ENCODE data around the gene SEC24D.
A peak's percentile ranks its signal among the peaks of the same experiment; 100 is the strongest.

Gene SEC24D

DNA sequence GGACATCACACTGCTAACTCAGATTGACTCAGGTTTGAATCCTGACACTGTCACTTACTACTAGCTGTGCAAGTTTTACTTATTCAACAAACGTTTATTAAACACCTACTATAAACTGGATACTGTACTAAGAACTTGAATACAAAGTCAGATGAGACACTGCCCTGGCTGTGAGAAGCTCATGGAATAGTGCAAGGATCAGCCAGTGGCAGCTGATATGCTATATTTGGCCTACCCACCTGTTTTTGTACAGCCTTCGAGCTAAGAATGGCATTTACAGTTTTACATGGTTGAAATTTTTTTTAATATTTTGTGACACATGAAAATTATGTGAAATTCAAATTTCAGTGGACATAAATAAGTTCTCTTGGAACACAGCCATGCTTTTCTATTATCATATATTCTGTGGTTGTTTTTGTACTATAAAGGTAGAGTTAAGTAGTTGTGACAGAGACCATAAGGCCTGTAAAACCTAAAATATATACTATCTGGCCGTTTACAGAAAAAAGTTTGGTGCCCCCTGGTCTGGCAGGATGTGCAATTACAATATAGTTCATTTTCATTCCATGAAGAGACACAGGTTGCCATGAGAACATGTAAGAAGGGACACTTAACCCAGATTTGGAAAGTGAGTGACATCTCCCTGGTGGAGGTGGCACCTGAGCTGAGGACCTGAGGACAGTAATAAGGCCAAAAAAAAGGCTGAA is 3.4 kb upstream of the SEC24D start:
- DNase-seq: no peak

- DNase-seq: no peak
Measured at GRCh38 chr4:118837121-118837507, 1.2 kb upstream of the SEC24D start.

DNA sequence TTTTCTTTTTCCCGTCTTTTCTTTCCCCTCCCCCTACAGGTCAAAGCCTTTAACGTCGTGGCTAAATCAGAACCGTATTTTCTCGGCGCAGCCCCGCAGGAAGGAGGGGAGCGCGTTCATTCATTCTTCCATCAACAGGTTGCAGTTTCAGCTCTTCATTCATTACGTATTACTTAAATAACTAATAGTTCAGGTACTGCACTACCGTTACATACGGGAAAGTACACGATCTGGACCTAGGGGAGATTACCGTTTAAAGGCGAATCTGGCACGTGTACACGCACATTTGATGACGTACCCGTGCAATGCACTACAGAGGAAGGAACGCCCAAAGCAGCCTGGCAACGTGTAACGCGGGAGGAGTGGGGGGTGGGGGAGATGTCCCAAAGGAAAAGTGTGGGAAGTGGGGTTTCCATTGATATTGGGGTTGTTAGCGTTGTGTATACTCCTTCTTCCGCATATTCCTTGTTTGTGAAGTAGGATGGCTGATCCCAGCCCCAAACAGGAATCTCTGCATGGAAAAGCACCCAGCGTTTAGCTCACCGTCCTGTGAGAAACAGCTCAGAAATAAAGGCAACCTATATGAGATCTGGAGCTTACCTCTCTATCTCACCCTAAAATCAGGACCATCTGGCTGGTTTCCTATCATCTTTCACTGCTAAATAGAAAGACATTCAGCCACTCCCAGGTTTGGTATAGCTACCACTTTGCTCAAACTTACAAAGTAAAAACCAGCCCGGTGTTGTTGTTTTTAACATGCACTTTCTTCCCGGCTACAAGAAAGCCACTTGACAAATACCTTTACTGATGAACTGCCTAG is 585 bp upstream of the SEC24D start:
- no peak for DNase-seq

DNA sequence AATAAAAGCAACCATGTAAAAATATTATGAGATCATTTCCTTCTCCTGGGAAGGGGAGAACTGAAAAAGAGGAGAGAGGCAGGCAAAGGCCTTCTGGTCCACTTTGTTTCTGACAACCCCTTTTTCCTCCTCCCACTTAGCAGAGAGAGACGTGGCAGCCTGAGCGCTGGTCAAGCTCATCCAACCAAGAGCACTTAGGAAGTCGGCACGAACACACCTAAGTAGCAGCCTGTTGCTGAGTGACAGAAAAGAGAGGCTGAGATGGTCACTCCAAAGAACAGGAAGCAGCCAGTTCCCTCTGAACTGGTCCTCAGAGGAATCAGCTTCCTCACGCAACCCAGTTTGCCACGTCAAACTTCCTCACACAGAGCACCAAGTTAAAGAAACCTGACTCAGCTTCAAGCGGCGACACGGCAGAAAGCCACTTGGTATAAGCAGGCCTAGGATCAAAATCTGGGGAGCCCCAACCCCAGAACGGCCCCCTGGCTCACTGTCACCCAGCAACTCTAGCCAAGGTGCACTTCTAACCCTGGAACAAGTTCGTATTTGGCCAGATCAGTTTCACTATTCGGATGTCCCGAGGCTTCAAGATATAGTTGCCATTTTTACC is 861 bp downstream of the SEC24D start:
- peak in 1 of 2 experiments; percentile 21 for DNase-seq

DNA sequence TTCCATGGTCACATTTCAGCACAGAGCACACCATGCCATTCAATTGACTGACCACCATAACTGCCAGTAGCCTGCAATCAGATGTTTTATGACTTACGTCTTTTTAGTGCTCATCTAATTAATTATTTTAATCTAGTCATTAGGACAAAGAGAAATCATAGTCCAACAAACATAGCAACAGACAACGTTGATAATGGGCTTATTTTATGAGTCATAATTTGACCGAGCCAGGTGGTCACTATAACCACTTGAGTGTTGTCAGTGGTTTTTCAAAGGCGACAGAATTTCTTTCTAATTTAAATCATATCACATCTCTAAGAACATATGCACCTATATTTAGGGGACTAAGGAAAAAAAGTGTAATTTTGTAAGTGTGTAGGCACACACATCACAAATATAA is 1.9 kb downstream of the SEC24D start:
- no peak for DNase-seq

GRCh38 chr4:118833192-118833820 is 2.6 kb downstream of the SEC24D start:
- no peak for DNase-seq

GRCh38 chr4:118829107-118829506 is 6.8 kb downstream of the SEC24D start:
- no peak for DNase-seq

- DNase-seq: no peak
Measured at GRCh38 chr4:118826723-118827444, 9.0 kb downstream of the SEC24D start.

GRCh38 chr4:118825799-118826198 is 10.1 kb downstream of the SEC24D start:
- no peak for DNase-seq

- no peak for DNase-seq
Measured at GRCh38 chr4:118824141-118824540, 11.8 kb downstream of the SEC24D start.

DNA sequence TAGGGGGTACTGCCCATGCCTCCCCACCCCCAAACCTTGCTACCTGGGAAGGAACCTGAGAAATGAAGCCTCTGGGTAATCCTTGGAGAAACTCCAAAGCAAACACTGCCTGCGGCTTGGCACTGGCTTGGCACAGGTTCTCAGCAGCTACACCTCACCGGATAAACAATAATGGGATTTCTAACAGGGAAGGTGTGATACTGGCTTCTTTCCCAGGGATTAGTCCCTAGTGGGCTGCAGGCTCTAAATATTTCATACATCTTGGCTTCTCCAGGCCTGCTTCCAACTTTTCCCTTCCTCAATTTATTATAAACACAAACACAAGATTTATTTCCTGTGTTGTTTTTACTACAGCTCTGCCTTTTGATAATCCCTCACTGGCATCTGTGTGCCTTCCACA is 12.5 kb downstream of the SEC24D start:
- DNase-seq: no peak

GRCh38 chr4:118821590-118822293 is 14.2 kb downstream of the SEC24D start:
- no peak for DNase-seq

GRCh38 chr4:118817178-118817930 is 18.6 kb downstream of the SEC24D start:
- no peak for DNase-seq

DNA sequence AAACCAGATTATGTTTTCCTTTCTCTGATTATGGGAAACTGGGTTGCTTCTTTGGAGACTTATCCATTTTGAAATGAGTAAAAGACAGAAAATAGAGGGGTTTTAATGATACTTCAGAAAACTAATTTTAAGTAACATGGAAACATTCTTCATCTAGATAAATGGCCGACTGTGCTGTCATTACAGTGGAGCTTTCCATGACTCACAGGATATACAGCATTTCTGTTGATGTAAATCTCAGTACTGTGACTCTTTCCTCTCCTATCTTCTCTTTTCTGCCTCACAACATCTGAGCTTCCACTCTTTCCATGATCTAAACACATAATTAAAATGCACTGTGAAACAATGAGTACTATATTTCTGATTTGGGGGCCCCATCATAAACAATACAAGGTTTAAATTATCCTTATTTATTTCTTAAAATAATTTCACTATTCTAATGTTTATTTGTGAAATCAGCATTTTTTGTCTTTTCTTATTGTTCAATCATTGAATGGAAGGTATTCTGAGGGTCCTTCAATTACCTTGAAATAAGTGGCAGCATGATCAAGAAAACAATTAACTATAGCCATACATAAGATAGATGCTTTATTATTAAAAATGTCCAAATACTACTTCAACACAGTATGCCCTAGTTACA is 19.3 kb downstream of the SEC24D start:
- no peak for DNase-seq

GRCh38 chr4:118814891-118815290 is 21.0 kb downstream of the SEC24D start:
- DNase-seq: no peak

- DNase-seq: no peak
Measured at GRCh38 chr4:118814058-118814457, 21.9 kb downstream of the SEC24D start.

GRCh38 chr4:118813561-118813960 is 22.4 kb downstream of the SEC24D start:
- DNase-seq: no peak

GRCh38 chr4:118811832-118812231 is 24.1 kb downstream of the SEC24D start:
- DNase-seq: no peak

DNA sequence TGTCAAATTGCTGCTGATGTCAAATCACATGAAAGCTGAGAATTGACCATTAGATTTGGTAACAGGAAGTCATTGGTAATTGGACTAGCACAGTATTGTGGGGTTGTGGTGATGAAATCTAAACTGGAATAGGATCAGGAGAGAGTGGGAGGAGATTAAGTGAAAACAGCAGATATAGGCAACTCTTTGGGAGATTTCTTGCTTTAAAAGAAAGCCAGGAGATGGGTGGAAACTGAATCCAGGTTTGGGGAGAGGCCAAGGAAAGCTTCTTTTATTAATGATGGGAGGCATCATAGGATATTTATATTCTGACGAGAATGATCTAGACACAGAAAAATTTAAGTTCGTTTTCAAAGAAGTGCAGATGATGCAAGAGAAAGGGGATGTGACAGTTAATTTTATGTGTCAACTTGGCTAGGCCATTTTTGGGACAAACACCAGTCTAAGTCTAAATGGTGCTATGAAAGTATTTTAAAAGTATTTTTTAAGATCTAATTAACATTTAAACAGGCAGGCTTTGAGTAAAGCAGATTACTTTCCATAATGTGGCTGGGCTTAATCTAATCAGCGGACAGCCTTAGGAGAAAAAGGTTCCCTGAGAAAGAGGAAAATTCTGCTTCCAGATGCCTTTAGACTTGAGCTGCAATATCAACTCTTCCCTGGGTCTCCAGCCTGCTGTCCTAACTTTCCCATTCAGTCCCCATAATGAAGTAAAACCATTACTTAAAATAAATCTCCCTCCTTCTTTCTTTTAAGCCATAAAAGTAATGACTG is 24.7 kb downstream of the SEC24D start:
- DNase-seq: no peak

GRCh38 chr4:118807659-118808058 is 28.3 kb downstream of the SEC24D start:
- no peak for DNase-seq
